ENCODE results near the gene CLDN15.
A peak's percentile ranks its signal among the peaks of the same experiment; 100 is the strongest.
"Not testable (repeated sequence)": the region's sequence is repeated elsewhere in the genome, so short reads cannot be mapped to it uniquely, and the experiment has no call there.

Gene CLDN15

GRCh38 chr7:101237206-101238067 lies at the start of gene CLDN15:
Gene CLDN15 (minus strand): TSS chr7:101237802. CDS start chr7:101237581, 221 bp downstream.
- no peak for DNase-seq

- DNase-seq, result no peak
Observed at GRCh38 chr7:101287032-101287431, 49.4 kb upstream of the CLDN15 start.

- DNase-seq, result not testable (repeated sequence)
Observed at GRCh38 chr7:101285880-101286279, 48.3 kb upstream of the CLDN15 start.

DNA sequence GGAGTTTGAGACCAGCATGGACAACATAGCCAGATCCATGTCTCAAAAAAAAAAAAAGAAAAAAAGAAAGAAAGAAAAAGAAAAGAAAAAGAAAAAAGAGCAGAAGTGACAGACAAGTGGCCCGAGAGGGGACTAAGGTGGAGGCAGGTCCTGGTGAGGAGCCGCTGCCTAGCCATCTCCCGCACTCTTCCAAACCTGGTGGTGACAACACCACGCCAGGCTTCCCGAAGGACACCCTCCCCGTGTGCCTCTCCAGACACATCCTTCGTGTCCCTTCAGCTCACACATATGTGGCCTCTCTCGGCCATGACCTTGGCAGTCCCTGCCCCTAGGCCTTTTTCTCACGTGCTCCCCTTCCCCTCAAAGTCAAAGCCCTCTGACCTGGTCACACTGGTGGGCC lies 47.6 kb upstream of the CLDN15 start:
- no peak for DNase-seq

DNA sequence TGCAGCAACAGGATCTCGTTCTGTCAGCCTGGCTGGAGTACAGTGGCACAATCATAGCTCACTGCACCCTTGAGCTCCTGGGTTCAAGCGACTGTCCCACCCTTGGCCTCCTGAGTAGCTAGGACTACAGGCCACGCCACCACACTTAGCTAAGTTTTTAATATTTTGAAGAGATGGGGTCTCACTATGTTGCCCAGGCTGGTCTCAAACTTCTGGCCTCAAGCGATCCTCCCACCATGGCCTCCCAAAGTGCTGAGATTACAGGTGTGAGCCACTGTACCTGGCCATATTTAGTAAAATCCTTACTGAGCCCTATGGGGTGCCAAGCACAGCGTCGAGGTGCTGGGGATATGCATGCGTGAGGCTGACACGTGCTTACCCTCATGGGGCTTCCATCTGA lies 43.3 kb upstream of the CLDN15 start:
- not testable (repeated sequence) for DNase-seq

DNA sequence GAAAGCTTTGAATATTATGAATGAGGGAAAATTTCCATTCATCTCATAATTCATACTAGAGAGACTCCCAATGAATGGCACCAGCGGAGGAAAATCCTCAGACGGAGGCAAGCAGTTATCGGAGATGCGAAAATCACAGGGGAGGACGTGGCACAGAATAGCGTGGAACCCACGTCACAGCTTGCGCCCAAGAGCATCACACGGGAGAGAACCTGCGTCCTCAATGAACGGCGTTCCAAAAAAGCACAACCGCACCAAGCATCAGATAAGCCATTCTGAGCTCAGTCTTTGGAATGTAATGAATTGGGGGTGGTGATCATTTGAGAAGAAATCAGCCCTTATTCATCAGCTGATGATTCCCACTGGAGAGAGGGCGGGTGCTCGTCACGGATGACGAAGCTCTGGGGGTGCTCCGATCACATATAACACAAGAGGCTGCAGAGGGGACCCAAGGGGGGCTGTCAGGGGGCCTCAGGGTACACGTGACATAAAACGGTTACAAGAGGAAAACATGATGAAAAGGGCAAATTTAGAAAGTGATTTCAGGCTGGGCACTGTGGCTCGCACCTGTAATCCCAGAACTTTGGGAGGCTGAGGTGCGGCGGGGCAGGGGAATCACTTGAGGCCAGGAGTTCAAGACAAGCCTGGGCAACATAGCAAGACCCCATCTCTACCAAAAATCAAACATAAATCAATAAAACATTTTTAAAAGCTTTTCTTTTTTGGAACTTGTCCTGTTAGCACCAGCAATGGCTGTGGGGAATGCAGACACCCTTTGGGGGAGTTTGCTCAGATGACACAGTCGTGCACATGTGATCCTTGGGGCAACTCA lies 41.1 kb upstream of the CLDN15 start:
- DNase-seq, result no peak

GRCh38 chr7:101277155-101277554 lies 39.6 kb upstream of the CLDN15 start:
- DNase-seq, result no peak

DNA sequence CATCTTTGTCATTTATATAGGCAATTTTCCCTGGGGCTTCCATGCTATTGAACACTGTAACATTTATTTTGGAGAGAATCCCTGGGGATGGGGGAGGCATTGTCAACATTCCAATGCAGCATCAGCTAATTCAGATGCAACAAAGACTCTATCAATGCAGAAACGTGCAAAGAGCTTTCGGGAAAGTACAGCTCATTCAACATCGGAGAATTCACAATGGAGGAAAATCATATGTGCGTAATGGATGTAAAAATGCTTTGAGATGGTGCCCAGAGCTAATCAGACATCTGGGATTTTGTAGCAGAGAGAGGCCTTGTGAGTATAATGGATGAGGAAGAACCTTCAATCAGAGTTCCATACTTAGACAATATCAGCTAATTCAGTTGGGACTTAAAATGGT lies 35.6 kb upstream of the CLDN15 start:
- no peak for DNase-seq

- DNase-seq, result no peak
Observed at GRCh38 chr7:101271021-101271420, 33.4 kb upstream of the CLDN15 start.

GRCh38 chr7:101269664-101270063 lies 32.1 kb upstream of the CLDN15 start:
- DNase-seq, result no peak

DNA sequence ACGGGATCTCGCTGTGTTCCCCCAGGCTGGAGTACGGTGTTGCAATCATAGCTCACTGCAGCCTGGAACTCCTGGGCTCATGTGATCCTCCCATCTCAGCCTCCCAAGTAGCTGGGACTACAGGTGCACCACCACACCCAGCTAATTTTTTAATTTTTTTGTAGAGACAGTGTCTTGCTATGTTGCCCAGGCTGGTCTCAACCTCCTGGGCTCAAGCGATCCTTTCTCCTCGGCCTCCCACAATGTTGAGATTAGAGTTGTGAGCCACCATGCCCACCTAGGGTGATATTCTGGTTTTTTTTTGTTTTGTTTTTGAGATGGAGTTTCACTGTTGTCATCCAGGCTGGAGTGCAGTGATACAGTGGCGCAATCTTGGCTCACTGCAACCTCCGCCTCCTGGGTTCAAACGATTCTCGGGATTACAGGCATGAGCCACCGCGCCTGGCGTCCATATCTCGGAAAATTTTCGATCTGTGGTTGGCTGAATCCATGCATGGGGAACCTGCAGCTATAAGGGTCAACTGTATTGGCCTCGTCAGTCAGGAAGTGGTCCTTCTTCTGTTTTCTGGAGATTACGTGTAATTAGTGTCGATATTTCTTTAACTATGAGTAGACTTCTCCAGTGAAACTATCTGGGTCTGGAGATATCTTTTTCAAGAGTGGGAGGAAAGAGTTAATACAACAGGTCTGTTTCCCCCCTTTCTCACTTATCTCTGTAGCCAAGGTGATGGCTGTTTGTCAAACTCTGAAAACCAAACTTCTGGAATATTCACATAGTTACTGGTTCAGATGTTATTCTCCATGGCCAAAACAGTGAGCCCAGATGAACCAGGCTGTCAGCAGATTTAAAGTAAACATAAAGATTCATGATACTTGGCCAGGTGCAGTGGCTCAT lies 28.3 kb upstream of the CLDN15 start:
- DNase-seq, result no peak

DNA sequence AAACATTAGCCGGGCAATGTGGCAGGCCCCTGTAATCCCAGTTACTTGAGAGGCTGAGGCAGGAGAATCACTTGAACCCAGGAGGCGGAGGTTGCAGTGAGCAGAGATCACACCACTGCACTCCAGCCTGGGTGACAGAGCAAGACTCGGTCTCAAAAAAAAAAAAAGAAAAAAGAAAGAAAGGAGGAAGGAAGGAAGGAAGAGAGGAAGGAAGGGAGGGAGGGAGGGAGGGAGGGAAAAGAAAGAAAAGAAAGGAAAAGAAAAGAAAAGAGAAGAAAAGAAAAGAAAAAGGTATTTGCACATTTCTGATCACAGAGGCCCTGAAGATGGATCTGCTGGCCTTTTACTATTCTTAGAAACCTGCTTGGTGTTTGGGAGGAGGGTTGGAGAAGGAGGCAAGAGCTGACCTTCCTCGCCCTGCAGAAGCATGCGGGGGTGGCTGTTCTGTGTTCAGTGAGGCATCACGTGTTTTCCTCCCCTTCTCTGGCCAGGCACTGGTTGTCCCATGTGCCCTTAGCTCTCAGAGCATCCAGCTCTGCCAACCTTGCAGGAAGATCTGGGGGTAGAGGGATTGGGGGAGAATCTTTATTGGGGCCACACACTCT lies 26.6 kb upstream of the CLDN15 start:
- DNase-seq, result peak; percentile 49

DNA sequence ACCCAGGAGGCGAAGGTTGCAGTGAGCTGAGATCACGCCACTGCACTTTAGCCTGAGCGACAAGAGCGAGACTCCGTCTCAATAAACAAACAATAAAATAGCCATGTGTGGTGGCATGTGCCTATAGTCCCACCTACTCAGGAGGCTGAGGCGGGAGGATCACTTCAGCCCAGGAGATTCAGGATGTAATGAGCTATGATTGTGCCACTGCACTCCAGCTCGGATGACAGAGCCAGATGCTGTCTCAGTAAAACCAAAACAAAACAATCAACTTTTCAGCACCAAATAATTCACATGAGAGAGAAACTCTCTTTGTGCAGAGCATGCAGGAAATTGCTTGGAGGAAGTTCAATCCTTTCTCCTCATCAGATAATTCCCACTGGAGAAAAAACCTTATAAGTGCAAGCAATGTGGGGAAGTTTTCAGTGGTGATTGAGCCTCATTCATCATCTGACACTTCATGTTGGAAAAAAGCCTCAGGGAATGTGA lies 20.7 kb upstream of the CLDN15 start:
- no peak for DNase-seq

DNA sequence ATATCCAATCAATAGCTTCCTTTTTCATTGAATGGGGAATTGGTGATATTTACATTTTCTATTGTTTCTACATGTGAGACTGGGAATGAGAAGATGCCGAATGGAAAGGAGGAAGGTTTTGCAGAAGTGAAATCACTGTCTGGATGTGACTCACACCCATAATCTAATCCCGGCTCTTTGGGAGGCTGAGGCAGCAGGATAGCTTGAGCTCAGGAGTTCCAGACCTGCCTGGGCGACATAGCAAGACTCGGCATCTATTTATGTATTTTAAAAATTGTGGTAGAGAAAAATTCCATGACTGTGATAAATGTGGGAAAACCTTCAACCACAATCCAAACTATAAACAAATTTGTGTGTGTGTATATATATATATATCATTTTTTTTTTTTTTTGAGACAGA lies 18.2 kb upstream of the CLDN15 start:
- no peak for DNase-seq

GRCh38 chr7:101253199-101253598 lies 15.6 kb upstream of the CLDN15 start:
- DNase-seq, result not testable (repeated sequence)

DNA sequence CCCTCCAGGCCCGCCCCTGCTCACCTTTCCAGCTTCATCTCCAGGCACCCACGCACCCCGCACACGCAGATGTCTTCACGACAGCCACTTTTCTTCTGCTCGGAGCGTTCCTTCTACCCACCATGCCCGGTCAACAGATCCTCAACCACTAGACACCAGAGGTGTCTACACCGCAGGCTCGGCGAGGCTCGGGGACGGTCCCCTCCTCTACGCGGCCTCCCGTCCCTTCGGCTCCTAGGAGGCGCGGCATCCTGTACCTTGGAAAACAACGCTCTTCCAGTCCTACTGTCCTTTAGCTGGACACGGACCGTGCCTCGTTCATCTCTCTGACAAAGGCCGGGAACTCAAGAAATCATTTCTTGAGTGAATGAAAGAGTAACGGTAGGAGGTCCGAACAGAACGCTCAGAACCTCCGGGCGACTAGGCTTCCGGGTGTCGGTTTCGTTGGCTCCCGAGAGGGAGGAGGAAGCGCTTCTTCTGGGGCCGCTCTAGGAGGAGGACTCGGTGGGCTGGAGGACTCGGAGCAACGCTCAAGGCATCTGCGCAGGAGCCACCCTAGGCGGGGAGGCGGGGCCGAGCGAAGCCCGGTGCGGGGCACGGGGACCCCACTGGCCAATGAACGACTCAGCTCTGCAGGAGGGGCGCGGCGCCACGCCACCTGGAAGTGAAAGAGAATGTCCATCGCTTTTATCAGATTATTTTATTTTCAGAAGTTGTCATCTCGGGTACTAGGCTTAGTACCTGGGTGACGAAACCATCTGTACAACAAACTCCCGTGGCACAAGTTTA lies 14.5 kb upstream of the CLDN15 start:
- peak; percentile 97 for DNase-seq

DNA sequence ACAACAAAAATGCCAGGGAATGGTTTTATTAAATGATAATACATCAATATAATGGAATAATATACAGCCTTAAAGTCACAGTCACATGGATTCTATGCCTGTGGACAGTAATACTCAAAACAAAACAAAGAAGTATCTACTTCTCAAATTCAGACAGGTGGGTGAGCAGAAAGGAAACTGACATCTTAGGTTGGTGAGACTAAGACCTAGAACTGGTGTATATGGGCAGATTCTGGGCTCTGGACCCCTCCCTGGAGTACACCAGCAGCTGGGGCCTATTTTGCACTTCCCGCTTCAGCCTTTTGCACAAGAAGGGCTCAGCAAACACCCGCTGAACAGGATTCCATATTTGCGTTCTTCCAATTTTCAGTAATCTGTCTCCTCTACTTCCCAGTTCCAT lies 12.7 kb upstream of the CLDN15 start:
- no peak for DNase-seq

GRCh38 chr7:101248276-101248675 lies 10.7 kb upstream of the CLDN15 start:
- no peak for DNase-seq

DNA sequence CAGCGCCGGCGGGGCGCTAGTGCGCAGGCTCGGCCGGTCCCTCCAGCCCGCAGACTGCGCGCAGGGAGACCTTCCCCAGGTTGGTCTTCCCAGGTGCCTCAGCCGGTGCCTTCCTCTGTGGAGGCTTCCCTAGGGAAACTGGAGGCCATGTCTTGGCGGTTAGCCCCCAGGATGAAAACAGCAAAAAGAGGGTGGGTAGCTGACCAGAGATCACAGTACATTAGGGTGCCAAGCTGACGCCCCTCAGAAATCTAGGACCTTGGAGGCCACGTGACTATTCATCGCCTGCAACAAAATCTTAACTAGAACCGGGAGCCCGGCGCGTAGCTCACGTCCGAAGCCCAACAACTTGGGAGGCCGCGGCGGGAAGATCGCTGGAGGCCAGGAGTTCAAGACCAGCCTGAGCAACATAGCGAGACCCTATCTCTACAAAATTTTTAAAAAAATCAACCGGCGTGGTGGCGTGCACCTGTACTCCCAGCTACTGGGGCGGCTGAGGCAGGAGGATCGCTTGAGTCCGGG lies 7.6 kb upstream of the CLDN15 start:
- DNase-seq, result no peak

- peak; percentile 85 for DNase-seq
Observed at GRCh38 chr7:101244375-101245146, 7.0 kb upstream of the CLDN15 start, which contains the start of gene FIS1. Gene FIS1 (minus strand): TSS chr7:101245081. CDS start chr7:101245004, 77 bp downstream.

Data from kidney glomerular epithelial cell (primary cell).